GM10266 (cell line): ENCODE measurements around the gene ADAMTSL3.

Source experiments
- DNase-seq: peaks from one replicate; pipeline ENCODE4 v3.0.0; 2012; ENCODE audit errors: extremely low spot score
- CTCF ChIP-seq: IDR thresholded peaks from 2 replicates; pipeline ENCODE4 v1.5.1; 2012; ENCODE audit warnings: mild to moderate bottlenecking, low read depth; ENCODE audit not compliant: control insufficient read depth, insufficient read depth; ENCODE audit errors: missing control alignments

The ADAMTSL3 gene

GRCh38 chr15:83653639-83654378, at the start of gene ADAMTSL3:
ADAMTSL3 (plus strand) TSS chr15:83654123; CDS start chr15:83655762, 1,639 bp downstream.
- no peak for TF ChIP-seq CTCF
- no peak for DNase-seq

- TF ChIP-seq CTCF = no peak
- no peak for DNase-seq
Observed at GRCh38 chr15:83604549-83604948, 49.4 kb upstream of the ADAMTSL3 start.

GRCh38 chr15:83605111-83605945, 48.6 kb upstream of the ADAMTSL3 start:
- TF ChIP-seq CTCF = no peak

GRCh38 chr15:83610132-83610531, 43.8 kb upstream of the ADAMTSL3 start:
- TF ChIP-seq CTCF = no peak
- no peak for DNase-seq

More at GRCh38 chr15:83605111-83605945, 48.6 kb upstream of the ADAMTSL3 start:
- DNase-seq = no peak

- DNase-seq = no peak
Observed at GRCh38 chr15:83610901-83611685, 42.8 kb upstream of the ADAMTSL3 start.

GRCh38 chr15:83612226-83612625, 41.7 kb upstream of the ADAMTSL3 start:
- no peak for TF ChIP-seq CTCF
- DNase-seq = no peak

More at GRCh38 chr15:83610901-83611685, 42.8 kb upstream of the ADAMTSL3 start:
- TF ChIP-seq CTCF = no peak
